Nephron (organoid): Measurements from ENCODE around the gene SUPT5H.

Source experiments
- H3K27ac Mint-ChIP-seq, 3 experiments: 2 replicates each; pipeline ENCODE4 v1.8.0; 2020; ENCODE audit warnings: mixed read lengths in 3 of 3, mild to moderate bottlenecking in 2 of 3, moderate library complexity in 1 of 3
- H3K27me3 Mint-ChIP-seq: 2 replicates; pipeline ENCODE4 v1.8.0; 2021; ENCODE audit warnings: low read depth, mild to moderate bottlenecking, moderate library complexity, mixed read lengths
- H3K36me3 Mint-ChIP-seq: 2 replicates; pipeline ENCODE4 v1.8.0; 2020; ENCODE audit warnings: low read depth, mixed read lengths
- H3K4me1 Mint-ChIP-seq: 2 replicates; pipeline ENCODE4 v1.8.0; 2020; ENCODE audit warnings: mixed read lengths
- H3K4me3 Mint-ChIP-seq, 3 experiments: 2 replicates each; pipeline ENCODE4 v1.8.0; 2020; ENCODE audit warnings: mild to moderate bottlenecking in 3 of 3, mixed read lengths in 3 of 3, moderate library complexity in 2 of 3
- H3K9me3 Mint-ChIP-seq: 2 replicates; pipeline ENCODE4 v1.8.0; 2020; ENCODE audit warnings: mixed read lengths
- TF ChIP-seq, protein P1 (sequence below), 3 experiments: fragments of 200-600 bp; sonication (generic); IDR thresholded peaks; one replicate each; pipeline ENCODE4 v1.5.0; 2021; ENCODE audit warnings: antibody characterized with exemption in 3 of 3; ENCODE audit not compliant: unreplicated experiment in 3 of 3

The SUPT5H gene

DNA sequence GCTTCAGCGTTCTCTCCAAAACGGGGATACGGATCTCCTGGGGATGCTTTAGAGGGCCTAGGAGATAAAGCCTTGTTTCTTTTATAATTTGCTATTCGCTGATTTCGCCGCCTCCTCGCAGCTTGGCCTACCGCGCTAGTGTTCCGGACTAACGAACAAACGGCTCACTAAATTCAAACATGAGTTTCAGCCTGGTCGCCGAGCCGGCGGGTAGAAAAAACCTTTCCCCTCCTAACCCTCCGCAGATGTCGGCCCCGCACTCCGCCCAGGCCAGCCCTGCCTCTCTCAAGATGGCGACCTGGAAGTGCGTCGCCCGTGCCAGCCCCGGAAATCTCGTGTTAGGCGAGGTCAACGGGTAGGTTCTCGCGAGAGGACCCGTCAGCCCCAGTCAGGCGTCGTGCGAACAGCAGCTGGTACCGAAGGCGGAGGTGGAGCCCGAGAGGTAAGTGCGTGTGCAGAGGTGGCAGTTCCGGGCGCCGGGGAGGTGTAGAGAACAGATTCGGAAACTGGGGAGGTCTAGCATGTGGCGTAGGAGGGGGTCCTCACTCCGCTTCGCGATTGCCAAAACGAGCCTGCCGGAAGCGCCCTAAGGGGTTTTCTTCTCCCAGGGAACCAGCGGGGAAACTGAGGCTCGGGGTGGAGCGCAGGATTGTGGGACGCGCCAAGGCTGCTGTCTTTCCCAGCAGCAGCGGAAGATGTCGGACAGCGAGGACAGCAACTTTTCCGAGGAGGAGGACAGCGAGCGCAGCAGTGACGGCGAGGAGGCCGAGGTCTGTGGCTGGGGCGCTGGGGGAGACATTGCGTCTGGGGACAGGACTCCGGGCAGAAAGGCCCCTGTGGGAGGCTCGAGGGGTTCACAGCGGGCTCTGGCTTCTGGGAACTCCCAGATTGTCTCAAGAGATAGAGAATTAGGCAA is at the start of gene SUPT5H:
SUPT5H (plus strand) TSS at position 387 of the 916 bp plus-strand sequence; CDS start at position 696, 309 bp downstream.
- peak within 1 kb of the TSS; percentile 97 to 98 (median 98) for H3K4me3 Mint-ChIP-seq
- peaks cover 26% of the 10 kb centered on the region for H3K4me1 Mint-ChIP-seq
- no peaks in the 10 kb centered on the region for H3K27me3 Mint-ChIP-seq
- H3K27ac Mint-ChIP-seq = peak within 1 kb of the TSS; percentile 88 to 98 (median 93)
- peaks cover 23% of the 10 kb centered on the region for H3K36me3 Mint-ChIP-seq
- H3K9me3 Mint-ChIP-seq = no peaks in the 10 kb centered on the region
- TF ChIP-seq, protein P1, sequence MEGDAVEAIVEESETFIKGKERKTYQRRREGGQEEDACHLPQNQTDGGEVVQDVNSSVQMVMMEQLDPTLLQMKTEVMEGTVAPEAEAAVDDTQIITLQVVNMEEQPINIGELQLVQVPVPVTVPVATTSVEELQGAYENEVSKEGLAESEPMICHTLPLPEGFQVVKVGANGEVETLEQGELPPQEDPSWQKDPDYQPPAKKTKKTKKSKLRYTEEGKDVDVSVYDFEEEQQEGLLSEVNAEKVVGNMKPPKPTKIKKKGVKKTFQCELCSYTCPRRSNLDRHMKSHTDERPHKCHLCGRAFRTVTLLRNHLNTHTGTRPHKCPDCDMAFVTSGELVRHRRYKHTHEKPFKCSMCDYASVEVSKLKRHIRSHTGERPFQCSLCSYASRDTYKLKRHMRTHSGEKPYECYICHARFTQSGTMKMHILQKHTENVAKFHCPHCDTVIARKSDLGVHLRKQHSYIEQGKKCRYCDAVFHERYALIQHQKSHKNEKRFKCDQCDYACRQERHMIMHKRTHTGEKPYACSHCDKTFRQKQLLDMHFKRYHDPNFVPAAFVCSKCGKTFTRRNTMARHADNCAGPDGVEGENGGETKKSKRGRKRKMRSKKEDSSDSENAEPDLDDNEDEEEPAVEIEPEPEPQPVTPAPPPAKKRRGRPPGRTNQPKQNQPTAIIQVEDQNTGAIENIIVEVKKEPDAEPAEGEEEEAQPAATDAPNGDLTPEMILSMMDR (IDR thresholded peaks at IDR 0.05; ENCODE audit: unreplicated experiment in 3 of 3) = no peak

DNA sequence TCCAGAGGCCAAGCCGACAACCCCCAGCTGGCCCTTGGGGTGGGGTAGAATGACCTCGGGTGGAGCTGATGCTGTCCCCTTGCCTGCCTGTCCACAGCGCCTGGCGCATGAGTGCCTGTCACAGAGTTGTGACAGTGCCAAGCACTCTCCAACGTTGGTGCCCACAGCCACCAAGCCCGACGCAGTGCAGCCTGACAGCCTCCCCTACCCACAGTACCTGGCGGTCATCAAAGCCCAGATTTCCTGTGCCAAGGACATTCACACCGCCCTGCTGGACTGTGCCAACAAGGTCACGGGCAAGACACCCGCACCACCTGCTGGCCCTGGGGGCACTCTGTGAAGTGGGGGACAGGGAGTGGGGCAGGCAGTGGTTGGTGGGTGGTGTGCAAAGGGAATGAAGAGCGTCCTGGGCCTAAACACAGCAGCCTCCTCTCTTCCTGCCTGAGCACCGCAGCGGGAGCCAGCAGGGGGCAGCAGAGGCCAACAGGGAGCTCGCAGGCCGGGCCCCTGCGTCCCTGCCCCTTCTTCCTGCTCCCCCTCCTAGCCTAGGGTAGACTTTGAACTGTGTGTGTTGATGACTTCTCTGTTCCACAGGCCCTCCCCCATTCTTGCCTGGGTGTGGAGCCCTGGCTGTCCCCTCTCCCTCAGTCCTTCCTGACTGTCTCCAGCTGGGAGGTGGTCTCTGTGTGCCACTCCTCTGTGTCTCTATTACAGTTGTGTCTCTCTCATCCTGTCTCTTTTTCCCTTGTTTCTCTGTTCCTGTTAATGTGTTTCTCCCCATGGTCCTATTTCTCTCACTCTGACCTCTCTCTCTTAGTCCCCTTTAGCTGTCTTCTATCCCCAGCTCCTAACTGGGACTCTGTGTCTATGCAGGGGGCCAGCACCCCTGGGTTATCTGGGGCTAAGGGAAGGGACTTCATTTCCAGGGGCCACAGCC is 47.8 kb upstream of the SUPT5H start:
- Mint-ChIP-seq H3K4me3 (peak overlapping the region; percentile 5 to 24 (median 7)), H3K9me3 (no peaks in the 10 kb centered on the region), H3K27ac (peak overlapping the region; percentile 6 to 83 (median 77)), H3K36me3 (peaks cover 26% of the 10 kb centered on the region), H3K27me3 (no peaks in the 10 kb centered on the region), H3K4me1 (peaks cover 17% of the 10 kb centered on the region)
- TF ChIP-seq, protein P1 (IDR thresholded peaks at IDR 0.05; ENCODE audit: unreplicated experiment in 3 of 3) = peak; percentile 87 to 91 (median 90)

- TF ChIP-seq, protein P1 (IDR thresholded peaks at IDR 0.05; ENCODE audit: unreplicated experiment in 3 of 3) = no peak
- no peaks in the 10 kb centered on the region for H3K9me3 Mint-ChIP-seq
- H3K27me3 Mint-ChIP-seq = no peaks in the 10 kb centered on the region
- peak overlapping the region; percentile 6 to 83 (median 77) for H3K27ac Mint-ChIP-seq
- H3K4me3 Mint-ChIP-seq = no peak overlapping the region
- H3K36me3 Mint-ChIP-seq = peaks cover 25% of the 10 kb centered on the region
- H3K4me1 Mint-ChIP-seq = peaks cover 17% of the 10 kb centered on the region
Observed at GRCh38 chr19:39398297-39398864, 47.0 kb upstream of the SUPT5H start.

GRCh38 chr19:39399668-39400050 is 45.7 kb upstream of the SUPT5H start:
- Mint-ChIP-seq H3K9me3 (no peaks in the 10 kb centered on the region), H3K4me1 (peaks cover 22% of the 10 kb centered on the region), H3K27me3 (no peaks in the 10 kb centered on the region), H3K27ac (peak overlapping the region; percentile 20 to 97 (median 26)), H3K36me3 (peaks cover 18% of the 10 kb centered on the region), H3K4me3 (peak overlapping the region in 2 of 3 experiments; percentile 10 to 52)
- TF ChIP-seq, protein P1 (IDR thresholded peaks at IDR 0.05; ENCODE audit: unreplicated experiment in 3 of 3) = no peak

DNA sequence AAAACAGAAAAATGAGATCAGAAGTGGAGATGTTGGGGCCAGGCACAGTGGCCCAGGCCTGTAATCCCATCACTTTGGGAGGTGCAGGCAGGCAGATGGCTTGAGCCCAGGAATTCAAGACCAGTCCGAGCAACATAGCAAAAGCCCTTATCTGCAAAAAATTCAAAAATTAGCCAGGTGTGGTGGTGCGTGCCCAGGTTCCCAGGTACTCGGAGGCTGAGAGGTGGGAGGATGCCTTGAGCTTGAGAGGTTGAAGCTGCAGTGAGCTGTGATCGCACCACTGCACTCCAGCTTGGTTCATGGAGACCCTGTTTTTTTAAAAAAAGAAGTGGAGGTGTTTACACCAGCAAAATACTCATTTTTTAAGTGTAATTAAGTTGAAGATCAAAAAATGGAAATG is 45.3 kb upstream of the SUPT5H start:
- TF ChIP-seq, protein P1 (IDR thresholded peaks at IDR 0.05; ENCODE audit: unreplicated experiment in 3 of 3) = no peak
- no peaks in the 10 kb centered on the region for H3K9me3 Mint-ChIP-seq
- peak overlapping the region; percentile 20 to 97 (median 26) for H3K27ac Mint-ChIP-seq
- H3K4me3 Mint-ChIP-seq = peak overlapping the region in 2 of 3 experiments; percentile 10 to 52
- H3K27me3 Mint-ChIP-seq = no peaks in the 10 kb centered on the region
- peaks cover 16% of the 10 kb centered on the region for H3K36me3 Mint-ChIP-seq
- peaks cover 22% of the 10 kb centered on the region for H3K4me1 Mint-ChIP-seq
